GM08714 (cell line): ENCODE results near the gene PICALM.

ENCODE experiments used
- H3K4me3 ChIP-seq: fragments of 200-500 bp; sonication (Bioruptor generic); 2 replicates; pipeline ENCODE4 v1.5.1; 2014; ENCODE audit warnings: mild to moderate bottlenecking, low read length, inconsistent platforms
- ZNF274 ChIP-seq: IDR thresholded peaks from 2 replicates; pipeline ENCODE4 v1.6.1; 2012; ENCODE audit warnings: mild to moderate bottlenecking, low read depth, low read length

The PICALM gene

GRCh38 chr11:86043765-86044503, 24.9 kb downstream of the PICALM start:
- H3K4me3 ChIP-seq: no peak overlapping the region
- TF ChIP-seq ZNF274: no peak

GRCh38 chr11:86041975-86042378, 26.9 kb downstream of the PICALM start:
- H3K4me3 ChIP-seq: no peak overlapping the region
- TF ChIP-seq ZNF274: no peak

GRCh38 chr11:86040919-86041850, 27.7 kb downstream of the PICALM start:
- no peak for TF ChIP-seq ZNF274
- H3K4me3 ChIP-seq: no peak overlapping the region

- no peak for TF ChIP-seq ZNF274
- H3K4me3 ChIP-seq: no peak overlapping the region
Observed at GRCh38 chr11:86039094-86039493, 29.8 kb downstream of the PICALM start.

GRCh38 chr11:86037743-86038142, 31.1 kb downstream of the PICALM start:
- no peak for TF ChIP-seq ZNF274
- H3K4me3 ChIP-seq: no peak overlapping the region

- H3K4me3 ChIP-seq: no peak overlapping the region
- TF ChIP-seq ZNF274: no peak
Observed at GRCh38 chr11:86035920-86036319, 33.0 kb downstream of the PICALM start.

- TF ChIP-seq ZNF274: no peak
- no peak overlapping the region for H3K4me3 ChIP-seq
Observed at GRCh38 chr11:86035164-86035563, 33.7 kb downstream of the PICALM start.

- no peak overlapping the region for H3K4me3 ChIP-seq
- no peak for TF ChIP-seq ZNF274
Observed at GRCh38 chr11:86034710-86035109, 34.2 kb downstream of the PICALM start.

- TF ChIP-seq ZNF274: no peak
Observed at GRCh38 chr11:86021377-86021776, 47.5 kb downstream of the PICALM start.

GRCh38 chr11:86018249-86018648, 50.6 kb downstream of the PICALM start:
- TF ChIP-seq ZNF274: no peak
- no peak overlapping the region for H3K4me3 ChIP-seq

More at GRCh38 chr11:86021377-86021776, 47.5 kb downstream of the PICALM start:
- H3K4me3 ChIP-seq: no peak overlapping the region

GRCh38 chr11:86016451-86016850, 52.4 kb downstream of the PICALM start:
- no peak for TF ChIP-seq ZNF274

GRCh38 chr11:86015699-86016098, 53.2 kb downstream of the PICALM start:
- no peak for TF ChIP-seq ZNF274

More at GRCh38 chr11:86016451-86016850, 52.4 kb downstream of the PICALM start:
- H3K4me3 ChIP-seq: no peak overlapping the region

GRCh38 chr11:86014221-86014620, 54.7 kb downstream of the PICALM start:
- no peak for TF ChIP-seq ZNF274
- H3K4me3 ChIP-seq: no peak overlapping the region

More at GRCh38 chr11:86015699-86016098, 53.2 kb downstream of the PICALM start:
- no peak overlapping the region for H3K4me3 ChIP-seq

- no peak for TF ChIP-seq ZNF274
- H3K4me3 ChIP-seq: no peak overlapping the region
Observed at GRCh38 chr11:86013713-86014112, 55.2 kb downstream of the PICALM start.

- TF ChIP-seq ZNF274: no peak
- no peak overlapping the region for H3K4me3 ChIP-seq
Observed at GRCh38 chr11:86011175-86011574, 57.7 kb downstream of the PICALM start.
